ENCODE measurements around the gene UBC.

GRCh38 chr12:124877423-124877822 is 37.0 kb downstream of the UBC start:
- TF ChIP-seq CTCF (IDR thresholded peaks at IDR 0.05) (no peak), POLR2A (IDR thresholded peaks at IDR 0.05) (no peak)
